Mucosa of descending colon (tissue), 3 donors: ENCODE data around the gene PHC2. TPM values are rescaled to one million over a fixed set of nuclear protein-coding genes. Genes with fewer than 3 reads are reported as not detected.

ENCODE experiments used
- ATAC-seq: fragments of 200-7000 bp; cut with Tn5 transposase; one replicate; pipeline ENCODE4 v1.9.1; 2020; ENCODE audit warnings: mild to moderate bottlenecking, moderate library complexity
- DNase-seq, 3 donors: peaks; one replicate each; pipeline ENCODE4 v3.0.0-alpha.2; 2020
- H3K36me3 ChIP-seq: fragments of 200-600 bp; one replicate; pipeline ENCODE4 v1.8.0; 2021; ENCODE audit warnings: low read depth, mild to moderate bottlenecking
- H3K4me1 ChIP-seq: fragments of 200-600 bp; one replicate; pipeline ENCODE4 v1.8.0; 2021; ENCODE audit warnings: low read depth, mild to moderate bottlenecking
- H3K4me3 ChIP-seq: fragments of 200-600 bp; one replicate; pipeline ENCODE4 v1.8.0; 2021; ENCODE audit warnings: mild to moderate bottlenecking
- H3K9me3 ChIP-seq: fragments of 200-600 bp; one replicate; pipeline ENCODE4 v1.8.0; 2021; ENCODE audit warnings: mild to moderate bottlenecking
- intact Hi-C, 2 donors: fragments of 100-400 bp; cut with DNase I in 1 of 2; cut with micrococcal nuclease in 1 of 2; formaldehyde crosslinking; loops; one replicate each; pipeline versions ENCODE4 v1.11.0 to v1.11.1; 2022; cut with DNase I, micrococcal nuclease
- long read RNA-seq, 2 donors: library from polyadenylated mRNA; unstranded; transcript quantifications; one replicate each; pipeline ENCODE4 v2.0.0, GENCODE V29; 2019 to 2021
- total RNA-seq, 3 donors: library from RNA; stranded (reverse); fragmentation: NEBNext Ultra II Directional in 2 of 3; extraction: Animal tissue kit (Norgen Biotek cat#: 25700) in 2 of 3; gene quantifications; one replicate each; pipeline versions ENCODE4 v1.2.1 to v1.2.4, GENCODE V29; 2021 to 2023
- TF ChIP-seq, protein P1 (sequence below): fragments of 200-600 bp; IDR thresholded peaks from one replicate; pipeline ENCODE4 v1.8.0; 2022; ENCODE audit warnings: antibody characterized with exemption, mild to moderate bottlenecking
- donor health status: DM: no; HTN: no; CAD: no; lungs with moderate emphysema.
- donor health status: DM: no; HTN: no; CAD: no.
- donor health status: DM: no; HTN: yes; CAD: no.

The PHC2 gene, protein sequence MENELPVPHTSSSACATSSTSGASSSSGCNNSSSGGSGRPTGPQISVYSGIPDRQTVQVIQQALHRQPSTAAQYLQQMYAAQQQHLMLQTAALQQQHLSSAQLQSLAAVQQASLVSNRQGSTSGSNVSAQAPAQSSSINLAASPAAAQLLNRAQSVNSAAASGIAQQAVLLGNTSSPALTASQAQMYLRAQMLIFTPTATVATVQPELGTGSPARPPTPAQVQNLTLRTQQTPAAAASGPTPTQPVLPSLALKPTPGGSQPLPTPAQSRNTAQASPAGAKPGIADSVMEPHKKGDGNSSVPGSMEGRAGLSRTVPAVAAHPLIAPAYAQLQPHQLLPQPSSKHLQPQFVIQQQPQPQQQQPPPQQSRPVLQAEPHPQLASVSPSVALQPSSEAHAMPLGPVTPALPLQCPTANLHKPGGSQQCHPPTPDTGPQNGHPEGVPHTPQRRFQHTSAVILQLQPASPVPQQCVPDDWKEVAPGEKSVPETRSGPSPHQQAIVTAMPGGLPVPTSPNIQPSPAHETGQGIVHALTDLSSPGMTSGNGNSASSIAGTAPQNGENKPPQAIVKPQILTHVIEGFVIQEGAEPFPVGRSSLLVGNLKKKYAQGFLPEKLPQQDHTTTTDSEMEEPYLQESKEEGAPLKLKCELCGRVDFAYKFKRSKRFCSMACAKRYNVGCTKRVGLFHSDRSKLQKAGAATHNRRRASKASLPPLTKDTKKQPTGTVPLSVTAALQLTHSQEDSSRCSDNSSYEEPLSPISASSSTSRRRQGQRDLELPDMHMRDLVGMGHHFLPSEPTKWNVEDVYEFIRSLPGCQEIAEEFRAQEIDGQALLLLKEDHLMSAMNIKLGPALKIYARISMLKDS
- total RNA-seq = 10 to 100 TPM; 49.5 to 99.0 (median 60.5) TPM
- long read RNA-seq, donor 1, transcript PHC2-202 (7 exons, 2,550 nt) = major isoform, 98 of 195 reads
- long read RNA-seq, donor 1, partial matches to known transcripts = 24 of 195 reads
- long read RNA-seq, donor 1, other reads (novel, unspliced or antisense) = 71 of 195 reads
- long read RNA-seq, donor 2, partial matches to known transcripts = 3 of 4 reads
- long read RNA-seq, donor 2, other reads (novel, unspliced or antisense) = 1 of 4 reads

DNA sequence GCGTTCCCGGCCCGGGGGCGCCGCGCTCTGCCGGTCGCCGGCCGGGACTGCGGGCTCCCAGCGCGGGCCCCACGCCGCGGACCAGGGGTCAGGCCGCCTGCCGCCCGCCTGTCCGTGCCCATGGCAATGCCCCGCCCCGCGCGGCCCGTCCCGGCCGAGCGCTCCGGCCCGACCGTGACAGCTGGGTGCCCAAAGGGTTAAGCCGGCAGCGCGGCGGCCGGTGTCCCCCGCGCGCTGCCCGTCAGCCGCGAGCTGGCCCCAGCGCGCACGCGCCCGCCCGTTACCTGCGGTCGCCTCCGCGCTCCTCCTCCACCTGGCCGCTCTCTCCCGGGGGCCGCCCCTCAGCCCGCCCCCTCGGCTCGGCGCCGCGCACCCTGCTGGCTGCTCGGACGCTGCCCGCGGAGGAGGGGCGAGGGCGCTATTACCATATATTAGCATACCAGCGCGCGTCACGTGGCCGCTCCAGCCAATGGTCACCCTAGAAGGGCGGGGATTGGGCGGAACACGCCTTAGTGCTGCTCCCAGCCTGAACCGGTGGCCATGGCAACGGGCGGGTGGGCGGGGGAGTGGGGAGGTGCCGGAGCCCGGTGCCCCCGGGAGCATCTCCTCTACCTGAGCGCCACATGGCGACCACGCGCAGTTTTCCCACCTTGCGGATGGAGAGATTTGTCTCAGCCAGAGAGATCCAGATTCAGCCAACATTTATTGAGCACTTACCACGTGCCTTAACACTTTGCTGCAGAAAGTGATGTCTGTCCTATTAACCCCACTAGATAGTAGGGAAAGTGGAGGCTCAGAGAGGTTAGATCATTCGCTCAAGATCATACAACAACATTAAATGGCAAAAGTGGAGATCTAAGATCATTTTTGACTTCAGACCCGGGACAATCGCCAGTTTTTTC, at the start of gene PHC2:
TSS of gene PHC2 (minus strand) at position 404 of the 902 bp plus-strand sequence. CDS start 55,556 bp downstream, outside the sequence.
- peak; percentile 95 to 97 (median 97) for DNase-seq
- TF ChIP-seq, protein P1, sequence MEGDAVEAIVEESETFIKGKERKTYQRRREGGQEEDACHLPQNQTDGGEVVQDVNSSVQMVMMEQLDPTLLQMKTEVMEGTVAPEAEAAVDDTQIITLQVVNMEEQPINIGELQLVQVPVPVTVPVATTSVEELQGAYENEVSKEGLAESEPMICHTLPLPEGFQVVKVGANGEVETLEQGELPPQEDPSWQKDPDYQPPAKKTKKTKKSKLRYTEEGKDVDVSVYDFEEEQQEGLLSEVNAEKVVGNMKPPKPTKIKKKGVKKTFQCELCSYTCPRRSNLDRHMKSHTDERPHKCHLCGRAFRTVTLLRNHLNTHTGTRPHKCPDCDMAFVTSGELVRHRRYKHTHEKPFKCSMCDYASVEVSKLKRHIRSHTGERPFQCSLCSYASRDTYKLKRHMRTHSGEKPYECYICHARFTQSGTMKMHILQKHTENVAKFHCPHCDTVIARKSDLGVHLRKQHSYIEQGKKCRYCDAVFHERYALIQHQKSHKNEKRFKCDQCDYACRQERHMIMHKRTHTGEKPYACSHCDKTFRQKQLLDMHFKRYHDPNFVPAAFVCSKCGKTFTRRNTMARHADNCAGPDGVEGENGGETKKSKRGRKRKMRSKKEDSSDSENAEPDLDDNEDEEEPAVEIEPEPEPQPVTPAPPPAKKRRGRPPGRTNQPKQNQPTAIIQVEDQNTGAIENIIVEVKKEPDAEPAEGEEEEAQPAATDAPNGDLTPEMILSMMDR = peak; percentile 41
- no peaks in the 10 kb centered on the region for H3K9me3 ChIP-seq
- intact Hi-C loops = no loop called here
- H3K4me3 ChIP-seq = peak within 1 kb of the TSS; percentile 39
- H3K36me3 ChIP-seq = no peaks in the 10 kb centered on the region
- H3K4me1 ChIP-seq = peaks cover 5% of the 10 kb centered on the region
- peak; percentile 99 for ATAC-seq

GRCh38 chr1:33477451-33477850, 46.6 kb upstream of the PHC2 start:
- intact Hi-C loops = no loop called here
- no peak for DNase-seq
- Histone ChIP-seq H3K4me3 (no peak overlapping the region), H3K9me3 (no peaks in the 10 kb centered on the region), H3K36me3 (no peaks in the 10 kb centered on the region), H3K4me1 (no peaks in the 10 kb centered on the region)
- ATAC-seq = no peak
- TF ChIP-seq, protein P1 = no peak

DNA sequence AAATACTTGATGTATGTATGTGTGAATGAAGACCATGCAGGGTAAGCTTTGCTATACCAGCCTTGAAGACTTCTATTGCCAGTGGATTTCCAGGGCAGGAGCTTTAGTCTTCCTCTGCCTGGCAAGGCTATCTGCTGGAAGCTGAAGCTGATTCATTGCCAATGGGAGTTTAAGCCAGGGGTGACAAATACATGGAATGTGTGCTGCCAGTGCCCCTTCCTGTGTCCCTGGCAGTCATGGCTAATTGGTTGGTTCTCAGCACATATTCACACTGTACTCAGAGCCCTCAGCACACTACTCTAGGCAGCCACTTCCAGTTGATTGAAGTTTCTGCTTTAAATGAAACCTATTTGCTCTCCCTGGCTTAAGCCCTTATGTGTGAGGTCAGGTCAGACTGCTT, 43.0 kb upstream of the PHC2 start:
- TF ChIP-seq, protein P1 = no peak
- intact Hi-C loops = loop anchor here in 1 of 2 donors (5.0 kb wide), 1 partner anchor 177 kb away; no protein-coding TSS in a partner anchor
- no peak for DNase-seq
- no peak overlapping the region for H3K4me3 ChIP-seq
- no peaks in the 10 kb centered on the region for H3K4me1 ChIP-seq
- H3K9me3 ChIP-seq = no peaks in the 10 kb centered on the region
- no peaks in the 10 kb centered on the region for H3K36me3 ChIP-seq
- no peak for ATAC-seq

GRCh38 chr1:33472269-33472980, 41.5 kb upstream of the PHC2 start, which contains the start of gene ZSCAN20:
Gene ZSCAN20, plus strand, starts transcription at chr1:33472645. Its CDS starts 6,644 bp downstream, at chr1:33479289.
- Histone ChIP-seq H3K9me3 (no peaks in the 10 kb centered on the region), H3K4me1 (no peaks in the 10 kb centered on the region), H3K36me3 (no peaks in the 10 kb centered on the region), H3K4me3 (peak within 1 kb of the TSS; percentile 12)
- TF ChIP-seq, protein P1 = no peak
- DNase-seq (peak; percentile 97 to 98 (median 97)), ATAC-seq (peak; percentile 98)
- intact Hi-C loops = loop anchor here in 1 of 2 donors (5.0 kb wide), 1 partner anchor 175 kb away; no protein-coding TSS in a partner anchor
